GM23338 (cell line): Measurements from ENCODE around the gene ADORA1. TPM values are rescaled to one million over a fixed set of nuclear protein-coding genes. Genes with fewer than 3 reads are reported as not detected.

ENCODE experiments used
- ATAC-seq: fragments of 200-7000 bp; cut with Tn5 transposase; 3 replicates; pipeline ENCODE4 v1.9.1; 2020
- DNase-seq: peaks from one replicate; pipeline ENCODE4 v3.0.0-alpha.2; 2015; ENCODE audit warnings: low spot score
- H2AFZ ChIP-seq: fragments of 200-600 bp; sonication (generic); 2 replicates; pipeline ENCODE4 v1.8.0; 2016; ENCODE audit warnings: antibody characterized with exemption, mild to moderate bottlenecking, moderate library complexity
- H3F3A ChIP-seq: fragments of 200-600 bp; sonication (generic); replicated peaks from 2 replicates; pipeline ENCODE4 v1.8.0; 2017; ENCODE audit warnings: antibody characterized with exemption, mixed run types, low read depth
- H3K27ac ChIP-seq: fragments of 200-600 bp; sonication (generic); 2 replicates; pipeline ENCODE4 v1.6.1; 2016; ENCODE audit warnings: low read depth
- H3K27me3 ChIP-seq: fragments of 200-600 bp; sonication (generic); 2 replicates; pipeline ENCODE4 v1.8.0; 2016; ENCODE audit warnings: mild to moderate bottlenecking, mixed run types, moderate library complexity; ENCODE audit not compliant: insufficient read depth
- H3K36me3 ChIP-seq: fragments of 200-600 bp; sonication (generic); 2 replicates; pipeline ENCODE4 v1.8.0; 2016; ENCODE audit warnings: mild to moderate bottlenecking; ENCODE audit not compliant: insufficient read depth
- H3K4me1 ChIP-seq: fragments of 200-600 bp; sonication (generic); 2 replicates; pipeline ENCODE4 v1.8.0; 2016; ENCODE audit warnings: mild to moderate bottlenecking, moderate library complexity; ENCODE audit not compliant: insufficient read depth
- H3K4me2 ChIP-seq: fragments of 200-600 bp; sonication (generic); 2 replicates; pipeline ENCODE4 v1.7.1; 2017; ENCODE audit warnings: mixed run types
- H3K4me3 ChIP-seq: fragments of 200-600 bp; sonication (generic); 2 replicates; pipeline ENCODE4 v1.6.1; 2016; ENCODE audit warnings: mixed run types
- H3K79me2 ChIP-seq: fragments of 200-600 bp; sonication (generic); replicated peaks from 2 replicates; pipeline ENCODE4 v1.8.0; 2017; ENCODE audit warnings: mild to moderate bottlenecking; ENCODE audit not compliant: insufficient read depth
- H3K9me2 ChIP-seq: fragments of 200-600 bp; sonication (generic); 2 replicates; pipeline ENCODE4 v1.8.0; 2017; ENCODE audit not compliant: insufficient read depth
- H4K20me1 ChIP-seq: fragments of 200-600 bp; sonication (generic); replicated peaks from 2 replicates; pipeline ENCODE4 v1.8.0; 2017; ENCODE audit warnings: mild to moderate bottlenecking; ENCODE audit not compliant: insufficient read depth
- H3K27ac Mint-ChIP-seq: 2 replicates; pipeline ENCODE4 v1.8.0; 2020; ENCODE audit warnings: inconsistent platforms, mild to moderate bottlenecking, moderate library complexity, mixed read lengths
- H3K27me3 Mint-ChIP-seq: 3 replicates; pipeline ENCODE4 v1.8.0; 2022; ENCODE audit warnings: low read depth, mild to moderate bottlenecking, moderate library complexity, mixed read lengths, inconsistent platforms; ENCODE audit not compliant: insufficient read depth, poor library complexity
- H3K36me3 Mint-ChIP-seq: 3 replicates; pipeline ENCODE4 v1.8.0; 2021; ENCODE audit warnings: low read depth, mild to moderate bottlenecking, inconsistent platforms, moderate library complexity, mixed read lengths
- H3K4me1 Mint-ChIP-seq: 3 replicates; pipeline ENCODE4 v1.8.0; 2020; ENCODE audit warnings: mild to moderate bottlenecking, inconsistent platforms, mixed read lengths
- H3K4me3 Mint-ChIP-seq: 3 replicates; pipeline ENCODE4 v1.8.0; 2021; ENCODE audit warnings: moderate library complexity, mild to moderate bottlenecking, inconsistent platforms, mixed read lengths
- H3K9me3 Mint-ChIP-seq: 3 replicates; pipeline ENCODE4 v1.8.0; 2020; ENCODE audit warnings: moderate library complexity, mild to moderate bottlenecking, inconsistent platforms, mixed read lengths
- CTCF ChIP-seq, 2 experiments: fragments of 200-600 bp in 1 of 2; sonication (generic) in 1 of 2; conservative IDR thresholded peaks; 2 replicates each; pipeline versions ENCODE4 v1.5.1 to v1.6.1; 2016 to 2017; ENCODE audit warnings: antibody characterized with exemption in 2 of 2, low read depth in 2 of 2, mild to moderate bottlenecking in 2 of 2, moderate library complexity in 1 of 2
- ETS1 ChIP-seq: IDR thresholded peaks from 2 replicates; pipeline ENCODE4 v1.6.1; 2016; ENCODE audit warnings: antibody characterized with exemption
- EZH2 ChIP-seq: fragments of 200-600 bp; sonication (generic); IDR thresholded peaks from one replicate; pipeline ENCODE4 v1.8.0; 2017; ENCODE audit warnings: antibody characterized with exemption, mild to moderate bottlenecking, low read depth; ENCODE audit not compliant: unreplicated experiment
- JUNB ChIP-seq: IDR thresholded peaks from one replicate; pipeline ENCODE4 v1.6.1; 2016; ENCODE audit warnings: antibody characterized with exemption; ENCODE audit not compliant: unreplicated experiment
- POLR2AphosphoS5 ChIP-seq: IDR thresholded peaks from 2 replicates; pipeline ENCODE4 v1.6.1; 2016; ENCODE audit warnings: antibody characterized with exemption, low read depth
- ZNF114 ChIP-seq: fragments of 250-450 bp; sonication (Bioruptor Pico); IDR thresholded peaks from 2 replicates; pipeline ENCODE4 v1.5.0; 2020; ENCODE audit warnings: mild to moderate bottlenecking, moderate library complexity
- polyA plus RNA-seq: library from polyadenylated mRNA; unstranded; fragments of >200 nt; fragmentation: Nextera tagmentation; extraction: Ambion mirVana; gene quantifications from 2 replicates; pipeline ENCODE4 v1.2.1, GENCODE V29; 2016
- total RNA-seq: library from RNA; depleted of rRNA; stranded (reverse); fragments of >200 nt; shearing (Covaris generic); gene quantifications from 2 replicates; pipeline ENCODE4 v1.2.3, GENCODE V29; 2014
- TF ChIP-seq, protein P1 (sequence below): fragments of 250-450 bp; sonication (Bioruptor Pico); IDR thresholded peaks from 2 replicates; pipeline ENCODE4 v1.5.0; 2020; ENCODE audit warnings: mild to moderate bottlenecking, moderate library complexity

The ADORA1 gene
- total and polyA plus RNA-seq, 2 experiments from 2014 or later: 0.63 to 1.8 TPM

DNA sequence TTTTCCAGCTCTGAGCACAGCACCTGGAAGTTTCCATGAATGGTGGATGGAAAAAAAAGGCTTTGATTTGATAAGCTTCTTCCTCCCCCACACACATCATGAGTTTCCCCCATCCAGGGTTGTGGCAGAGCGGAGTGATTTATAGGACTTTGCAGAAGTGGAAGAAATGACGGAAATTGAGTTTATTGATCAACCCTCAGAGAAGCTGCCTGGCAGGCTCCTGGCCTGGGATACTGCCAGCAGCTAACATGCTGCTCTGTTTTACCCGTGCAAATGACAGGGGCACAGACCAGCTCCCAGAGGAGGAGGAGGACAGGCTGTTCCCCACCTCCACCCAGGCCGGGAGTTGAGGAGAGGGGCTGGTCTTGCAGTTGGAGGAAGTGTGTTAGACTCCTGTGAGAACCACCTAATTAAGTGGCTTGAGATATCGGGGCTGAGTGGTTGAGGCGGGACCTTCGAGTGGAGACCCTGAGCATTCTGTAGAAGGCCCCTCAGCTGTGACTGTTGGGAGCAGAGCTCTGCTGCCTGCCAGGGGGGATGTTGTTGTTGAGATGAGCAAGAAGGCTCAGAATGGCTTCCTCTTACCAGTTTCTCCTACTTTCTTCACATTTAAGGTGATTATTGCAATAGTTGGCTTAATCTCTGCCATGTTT is 21.8 kb downstream of the ADORA1 start (continued):
- TF ChIP-seq, protein P1, sequence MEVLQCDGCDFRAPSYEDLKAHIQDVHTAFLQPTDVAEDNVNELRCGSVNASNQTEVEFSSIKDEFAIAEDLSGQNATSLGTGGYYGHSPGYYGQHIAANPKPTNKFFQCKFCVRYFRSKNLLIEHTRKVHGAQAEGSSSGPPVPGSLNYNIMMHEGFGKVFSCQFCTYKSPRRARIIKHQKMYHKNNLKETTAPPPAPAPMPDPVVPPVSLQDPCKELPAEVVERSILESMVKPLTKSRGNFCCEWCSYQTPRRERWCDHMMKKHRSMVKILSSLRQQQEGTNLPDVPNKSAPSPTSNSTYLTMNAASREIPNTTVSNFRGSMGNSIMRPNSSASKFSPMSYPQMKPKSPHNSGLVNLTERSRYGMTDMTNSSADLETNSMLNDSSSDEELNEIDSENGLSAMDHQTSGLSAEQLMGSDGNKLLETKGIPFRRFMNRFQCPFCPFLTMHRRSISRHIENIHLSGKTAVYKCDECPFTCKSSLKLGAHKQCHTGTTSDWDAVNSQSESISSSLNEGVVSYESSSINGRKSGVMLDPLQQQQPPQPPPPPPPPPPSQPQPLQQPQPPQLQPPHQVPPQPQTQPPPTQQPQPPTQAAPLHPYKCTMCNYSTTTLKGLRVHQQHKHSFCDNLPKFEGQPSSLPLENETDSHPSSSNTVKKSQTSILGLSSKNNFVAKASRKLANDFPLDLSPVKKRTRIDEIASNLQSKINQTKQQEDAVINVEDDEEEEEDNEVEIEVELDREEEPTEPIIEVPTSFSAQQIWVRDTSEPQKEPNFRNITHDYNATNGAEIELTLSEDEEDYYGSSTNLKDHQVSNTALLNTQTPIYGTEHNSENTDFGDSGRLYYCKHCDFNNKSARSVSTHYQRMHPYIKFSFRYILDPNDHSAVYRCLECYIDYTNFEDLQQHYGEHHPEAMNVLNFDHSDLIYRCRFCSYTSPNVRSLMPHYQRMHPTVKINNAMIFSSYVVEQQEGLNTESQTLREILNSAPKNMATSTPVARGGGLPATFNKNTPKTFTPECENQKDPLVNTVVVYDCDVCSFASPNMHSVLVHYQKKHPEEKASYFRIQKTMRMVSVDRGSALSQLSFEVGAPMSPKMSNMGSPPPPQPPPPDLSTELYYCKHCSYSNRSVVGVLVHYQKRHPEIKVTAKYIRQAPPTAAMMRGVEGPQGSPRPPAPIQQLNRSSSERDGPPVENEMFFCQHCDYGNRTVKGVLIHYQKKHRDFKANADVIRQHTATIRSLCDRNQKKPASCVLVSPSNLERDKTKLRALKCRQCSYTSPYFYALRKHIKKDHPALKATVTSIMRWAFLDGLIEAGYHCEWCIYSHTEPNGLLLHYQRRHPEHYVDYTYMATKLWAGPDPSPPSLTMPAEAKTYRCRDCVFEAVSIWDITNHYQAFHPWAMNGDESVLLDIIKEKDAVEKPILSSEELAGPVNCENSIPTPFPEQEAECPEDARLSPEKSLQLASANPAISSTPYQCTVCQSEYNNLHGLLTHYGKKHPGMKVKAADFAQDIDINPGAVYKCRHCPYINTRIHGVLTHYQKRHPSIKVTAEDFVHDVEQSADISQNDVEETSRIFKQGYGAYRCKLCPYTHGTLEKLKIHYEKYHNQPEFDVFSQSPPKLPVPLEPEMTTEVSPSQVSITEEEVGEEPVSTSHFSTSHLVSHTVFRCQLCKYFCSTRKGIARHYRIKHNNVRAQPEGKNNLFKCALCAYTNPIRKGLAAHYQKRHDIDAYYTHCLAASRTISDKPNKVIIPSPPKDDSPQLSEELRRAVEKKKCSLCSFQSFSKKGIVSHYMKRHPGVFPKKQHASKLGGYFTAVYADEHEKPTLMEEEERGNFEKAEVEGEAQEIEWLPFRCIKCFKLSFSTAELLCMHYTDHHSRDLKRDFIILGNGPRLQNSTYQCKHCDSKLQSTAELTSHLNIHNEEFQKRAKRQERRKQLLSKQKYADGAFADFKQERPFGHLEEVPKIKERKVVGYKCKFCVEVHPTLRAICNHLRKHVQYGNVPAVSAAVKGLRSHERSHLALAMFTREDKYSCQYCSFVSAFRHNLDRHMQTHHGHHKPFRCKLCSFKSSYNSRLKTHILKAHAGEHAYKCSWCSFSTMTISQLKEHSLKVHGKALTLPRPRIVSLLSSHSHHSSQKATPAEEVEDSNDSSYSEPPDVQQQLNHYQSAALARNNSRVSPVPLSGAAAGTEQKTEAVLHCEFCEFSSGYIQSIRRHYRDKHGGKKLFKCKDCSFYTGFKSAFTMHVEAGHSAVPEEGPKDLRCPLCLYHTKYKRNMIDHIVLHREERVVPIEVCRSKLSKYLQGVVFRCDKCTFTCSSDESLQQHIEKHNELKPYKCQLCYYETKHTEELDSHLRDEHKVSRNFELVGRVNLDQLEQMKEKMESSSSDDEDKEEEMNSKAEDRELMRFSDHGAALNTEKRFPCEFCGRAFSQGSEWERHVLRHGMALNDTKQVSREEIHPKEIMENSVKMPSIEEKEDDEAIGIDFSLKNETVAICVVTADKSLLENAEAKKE (CRISPR knock-in tag): no peak

- no peaks in the 10 kb centered on the region for H3F3A ChIP-seq
- no peak overlapping the region for H3K27ac ChIP-seq
- no peaks in the 10 kb centered on the region for H3K27me3 ChIP-seq
- H3K36me3 ChIP-seq: no peaks in the 10 kb centered on the region
- ATAC-seq (no peak), DNase-seq (no peak)
- Mint-ChIP-seq H3K27me3 (peaks cover 15% of the 10 kb centered on the region), H3K4me3 (no peak overlapping the region), H3K36me3 (no peaks in the 10 kb centered on the region), H3K4me1 (peaks cover 76% of the 10 kb centered on the region), H3K9me3 (no peaks in the 10 kb centered on the region), H3K27ac (no peak overlapping the region)
- no peak overlapping the region for H3K4me3 ChIP-seq
- H3K4me1 ChIP-seq: peaks cover 53% of the 10 kb centered on the region
- no peaks in the 10 kb centered on the region for H3K9me2 ChIP-seq
- H3K79me2 ChIP-seq: no peaks in the 10 kb centered on the region
- H4K20me1 ChIP-seq: no peaks in the 10 kb centered on the region
- H2AFZ ChIP-seq: no peak overlapping the region
- H3K4me2 ChIP-seq: no peak overlapping the region
- no peak for TF ChIP-seq JUNB
- no peak for TF ChIP-seq ZNF114 (CRISPR knock-in tag)
- TF ChIP-seq CTCF (conservative IDR thresholded peaks at IDR 0.05; ENCODE audit: low read depth in 2 of 2): no peak
- TF ChIP-seq ETS1: no peak
- no peak for TF ChIP-seq POLR2AphosphoS5
- TF ChIP-seq EZH2: no peak
These were observed 23.2 kb downstream of the ADORA1 start for GRCh38 chr1:203150511-203151297.
